GM10248 (cell line): ENCODE results near the gene RANBP2.
"Not testable (repeated sequence)": the region's sequence is repeated elsewhere in the genome, so short reads cannot be mapped to it uniquely, and the experiment has no call there.

Experiments used
- CTCF ChIA-PET: fragments of 300-600 bp; sonication (Branson Sonifier 250); formaldehyde crosslinking; extraction: SDS; loops from one replicate; lab custom pipeline; 2021; ENCODE audit warnings: antibody characterized with exemption; lab: Yijun Ruan, JAX
- POLR2A ChIA-PET: fragments of 350-650 bp; sonication (Branson Sonifier 250); formaldehyde crosslinking; extraction: SDS; loops from one replicate; lab custom pipeline; 2020; ENCODE audit warnings: antibody characterized with exemption; lab: Yijun Ruan, JAX
- DNase-seq: peaks from one replicate; pipeline ENCODE4 v3.0.0; 2012; ENCODE audit errors: extremely low spot score
- TF ChIP-seq, protein P1 (sequence below): IDR thresholded peaks from 2 replicates; pipeline ENCODE4 v1.5.1; 2012; ENCODE audit warnings: mild to moderate bottlenecking, low read depth; ENCODE audit errors: extremely low read depth, missing control alignments, control extremely low read depth

RANBP2 gene

DNA sequence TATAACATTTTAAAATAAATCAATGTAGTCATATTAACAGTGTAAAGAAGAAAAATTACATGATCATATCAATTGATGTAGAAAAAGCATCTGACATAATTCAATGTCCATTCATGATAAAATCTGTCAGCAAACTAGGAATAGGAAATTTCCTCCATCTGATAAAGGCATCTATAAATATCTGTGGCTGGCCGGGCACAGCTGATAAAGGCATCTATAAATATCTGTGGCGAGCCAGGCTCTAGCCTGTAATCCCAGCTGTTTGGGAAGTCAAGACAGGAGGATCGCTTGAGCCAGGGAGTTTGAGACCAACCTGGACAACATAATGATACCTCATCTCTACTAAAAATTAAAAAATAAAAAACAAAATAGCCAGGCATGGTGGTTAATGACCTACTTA, 18.1 kb upstream of the RANBP2 start:
- no peak for DNase-seq
- ChIA-PET CTCF (no interaction called here), POLR2A (no interaction called here)
- TF ChIP-seq, protein P1, sequence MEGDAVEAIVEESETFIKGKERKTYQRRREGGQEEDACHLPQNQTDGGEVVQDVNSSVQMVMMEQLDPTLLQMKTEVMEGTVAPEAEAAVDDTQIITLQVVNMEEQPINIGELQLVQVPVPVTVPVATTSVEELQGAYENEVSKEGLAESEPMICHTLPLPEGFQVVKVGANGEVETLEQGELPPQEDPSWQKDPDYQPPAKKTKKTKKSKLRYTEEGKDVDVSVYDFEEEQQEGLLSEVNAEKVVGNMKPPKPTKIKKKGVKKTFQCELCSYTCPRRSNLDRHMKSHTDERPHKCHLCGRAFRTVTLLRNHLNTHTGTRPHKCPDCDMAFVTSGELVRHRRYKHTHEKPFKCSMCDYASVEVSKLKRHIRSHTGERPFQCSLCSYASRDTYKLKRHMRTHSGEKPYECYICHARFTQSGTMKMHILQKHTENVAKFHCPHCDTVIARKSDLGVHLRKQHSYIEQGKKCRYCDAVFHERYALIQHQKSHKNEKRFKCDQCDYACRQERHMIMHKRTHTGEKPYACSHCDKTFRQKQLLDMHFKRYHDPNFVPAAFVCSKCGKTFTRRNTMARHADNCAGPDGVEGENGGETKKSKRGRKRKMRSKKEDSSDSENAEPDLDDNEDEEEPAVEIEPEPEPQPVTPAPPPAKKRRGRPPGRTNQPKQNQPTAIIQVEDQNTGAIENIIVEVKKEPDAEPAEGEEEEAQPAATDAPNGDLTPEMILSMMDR: no peak

DNA sequence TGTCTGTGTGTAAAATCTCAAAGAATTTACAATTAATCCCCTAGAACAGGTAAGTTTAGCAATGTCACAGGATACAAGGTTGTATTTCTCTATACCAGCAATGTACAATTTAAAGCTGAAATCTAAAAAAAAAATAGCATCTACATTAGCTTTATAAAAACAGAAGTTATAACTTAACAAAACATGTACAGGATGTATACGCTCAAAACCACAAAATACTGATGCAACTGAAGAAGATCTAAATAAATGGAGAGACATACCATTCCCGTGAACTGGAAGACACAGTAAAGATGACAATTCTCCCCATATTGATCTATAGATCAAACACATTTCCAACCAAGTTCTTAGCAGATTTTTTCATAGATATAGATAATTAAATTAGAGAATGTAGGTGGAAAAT, 17.5 kb upstream of the RANBP2 start:
- TF ChIP-seq, protein P1: no peak
- ChIA-PET CTCF (interaction anchor here (0.9 kb wide), 1 partner anchor 9 kb away, joined by 3 read pairs; no protein-coding TSS in a partner anchor), POLR2A (no interaction called here)
- DNase-seq: no peak

DNA sequence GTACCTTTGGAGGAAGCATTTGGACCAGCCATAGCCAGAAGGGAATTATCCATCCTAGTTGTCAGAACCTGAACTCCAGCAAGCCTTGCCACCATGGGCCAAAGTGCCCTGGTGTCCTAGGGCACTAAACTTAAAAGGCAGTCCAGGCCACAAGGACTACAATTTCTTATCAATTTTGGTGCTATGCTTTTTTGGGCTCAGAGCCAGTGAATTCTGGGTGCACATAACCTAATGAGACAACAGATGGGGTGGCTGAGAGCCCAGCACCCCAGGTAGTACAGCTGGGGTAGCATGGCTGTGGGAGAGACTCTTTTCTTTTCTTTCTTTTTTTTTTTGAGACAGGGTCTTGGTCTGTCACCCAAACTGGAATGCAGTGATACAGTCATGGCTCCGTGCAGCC, 14.4 kb upstream of the RANBP2 start:
- ChIA-PET POLR2A (no interaction called here), CTCF (no interaction called here)
- TF ChIP-seq, protein P1: no peak
- no peak for DNase-seq

DNA sequence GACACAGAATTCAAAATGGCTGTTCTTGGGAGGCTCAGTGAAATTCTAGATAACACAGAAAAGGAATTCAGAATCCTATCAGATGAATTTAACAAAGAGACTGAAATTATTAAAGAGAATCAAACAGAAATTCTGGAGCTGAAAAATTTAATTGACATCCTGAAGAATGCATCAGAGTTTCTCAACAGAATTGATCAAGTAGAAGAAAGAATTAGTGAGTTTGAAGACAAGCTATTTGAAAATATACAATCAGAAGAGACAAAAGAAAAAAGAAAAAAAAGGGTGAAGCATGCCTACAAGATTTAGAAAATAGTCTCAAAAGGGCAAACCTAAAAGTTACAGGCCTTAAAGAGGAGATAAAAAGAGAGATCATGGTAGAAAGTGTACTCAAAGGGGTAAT, 12.0 kb upstream of the RANBP2 start:
- DNase-seq: no peak
- POLR2A ChIA-PET: no interaction called here
- CTCF ChIA-PET: no interaction called here
- TF ChIP-seq, protein P1: no peak

DNA sequence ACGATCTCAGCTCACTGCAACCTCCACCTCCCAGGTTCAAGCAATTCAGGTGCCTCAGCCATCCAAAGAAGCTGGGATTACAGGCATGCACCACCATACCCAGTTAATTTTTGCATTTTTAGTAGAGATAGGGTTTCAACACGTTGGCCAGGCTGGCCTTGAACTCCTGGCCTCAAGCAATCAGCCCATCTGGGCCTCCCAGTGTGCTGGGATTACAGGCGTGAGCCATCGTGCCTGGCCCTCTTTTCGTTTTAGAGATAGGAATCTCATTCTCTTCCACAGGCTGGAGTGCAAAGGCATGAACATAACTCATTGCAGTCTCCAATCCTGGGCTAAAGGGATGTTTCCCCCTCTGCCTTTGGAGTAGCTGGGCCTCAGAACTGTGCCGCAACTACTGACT, 2.3 kb upstream of the RANBP2 start:
- DNase-seq, POLR2A ChIA-PET, CTCF ChIA-PET: not testable (repeated sequence)

DNA sequence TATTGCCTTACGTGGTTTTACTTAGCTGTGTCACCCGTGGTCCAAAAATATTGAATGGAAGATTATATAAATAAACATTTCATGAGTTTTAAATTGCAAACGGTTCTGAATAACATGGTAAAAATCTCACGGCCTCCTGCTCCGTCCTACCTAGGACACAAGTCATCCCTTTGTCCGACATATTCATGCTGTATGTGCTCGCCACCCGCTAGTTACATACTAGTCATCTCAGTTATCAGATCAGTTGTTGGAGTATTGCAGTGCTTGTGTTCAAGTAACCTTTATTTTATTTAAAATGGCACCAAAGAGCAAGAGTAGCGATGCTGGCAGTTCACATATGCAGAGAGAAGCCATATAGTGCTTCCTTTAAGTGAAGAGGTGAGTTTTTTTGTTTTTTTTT, 6.8 kb downstream of the RANBP2 start:
- CTCF ChIA-PET, POLR2A ChIA-PET, DNase-seq: not testable (repeated sequence)

DNA sequence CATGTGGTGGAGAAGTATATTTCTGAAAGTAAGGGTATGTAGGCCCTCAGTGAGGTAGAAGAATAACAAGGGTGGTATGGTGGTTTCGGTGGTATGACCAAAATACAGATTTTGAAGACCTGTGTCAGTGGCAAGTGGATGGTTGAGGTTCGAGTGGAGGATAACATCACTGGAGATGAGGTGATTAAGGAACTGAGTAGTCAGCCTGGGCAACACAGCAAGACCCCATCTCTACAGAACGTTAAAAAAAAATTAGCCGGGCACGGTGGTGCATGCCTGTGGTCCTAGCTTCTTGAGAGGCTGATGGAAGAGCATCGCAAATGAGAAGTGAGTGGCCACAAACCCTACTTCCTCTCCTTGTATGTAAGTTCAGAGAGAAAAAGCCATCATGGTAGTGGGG, 15.4 kb downstream of the RANBP2 start:
- CTCF ChIA-PET, POLR2A ChIA-PET, DNase-seq: not testable (repeated sequence)

DNA sequence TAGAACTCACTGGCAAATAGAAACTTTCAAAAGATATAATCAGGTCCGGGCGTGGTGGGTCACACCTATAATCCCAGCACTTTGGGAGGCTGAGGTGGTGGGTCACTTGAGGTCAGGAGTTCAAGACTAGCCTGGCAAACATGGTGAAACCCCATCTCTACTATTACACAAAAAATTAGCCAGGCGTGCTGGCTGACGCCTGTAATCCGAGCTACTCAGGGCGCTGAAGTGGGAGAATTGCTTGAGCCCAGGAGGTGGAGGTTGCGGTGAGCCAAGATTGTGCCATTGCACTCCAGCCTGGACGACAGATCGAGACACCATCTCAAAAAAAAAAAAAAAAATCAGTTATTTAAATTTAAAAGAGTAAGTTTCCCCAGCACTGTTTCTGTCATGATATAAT, 38.7 kb downstream of the RANBP2 start:
- DNase-seq, CTCF ChIA-PET, POLR2A ChIA-PET: not testable (repeated sequence)

DNA sequence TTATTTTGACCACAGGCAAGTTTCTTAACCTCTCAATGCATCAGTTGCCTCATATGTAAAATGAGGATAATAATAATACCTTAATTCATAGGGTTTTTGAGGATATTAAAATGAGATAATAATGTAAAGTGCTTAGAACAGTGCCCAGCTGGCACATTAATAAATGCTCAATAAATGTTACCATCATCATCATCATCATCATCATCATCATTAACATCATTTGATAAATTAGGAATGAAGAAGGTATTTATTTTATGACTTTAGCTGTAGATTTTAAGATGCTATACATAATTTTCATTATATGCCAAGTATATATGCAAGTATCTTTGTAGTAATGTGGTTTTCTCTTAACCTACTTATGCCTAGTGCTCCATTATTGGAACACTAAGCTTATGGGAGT, 43.3 kb downstream of the RANBP2 start:
- DNase-seq, POLR2A ChIA-PET, CTCF ChIA-PET: not testable (repeated sequence)

DNA sequence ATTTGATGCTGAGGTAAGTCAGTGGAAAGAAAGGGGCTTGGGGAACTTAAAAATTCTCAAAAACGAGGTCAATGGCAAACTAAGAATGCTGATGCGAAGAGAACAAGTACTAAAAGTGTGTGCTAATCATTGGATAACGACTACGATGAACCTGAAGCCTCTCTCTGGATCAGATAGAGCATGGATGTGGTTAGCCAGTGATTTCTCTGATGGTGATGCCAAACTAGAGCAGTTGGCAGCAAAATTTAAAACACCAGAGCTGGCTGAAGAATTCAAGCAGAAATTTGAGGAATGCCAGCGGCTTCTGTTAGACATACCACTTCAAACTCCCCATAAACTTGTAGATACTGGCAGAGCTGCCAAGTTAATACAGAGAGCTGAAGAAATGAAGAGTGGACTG, 47.4 kb downstream of the RANBP2 start:
- POLR2A ChIA-PET, DNase-seq, CTCF ChIA-PET: not testable (repeated sequence)

DNA sequence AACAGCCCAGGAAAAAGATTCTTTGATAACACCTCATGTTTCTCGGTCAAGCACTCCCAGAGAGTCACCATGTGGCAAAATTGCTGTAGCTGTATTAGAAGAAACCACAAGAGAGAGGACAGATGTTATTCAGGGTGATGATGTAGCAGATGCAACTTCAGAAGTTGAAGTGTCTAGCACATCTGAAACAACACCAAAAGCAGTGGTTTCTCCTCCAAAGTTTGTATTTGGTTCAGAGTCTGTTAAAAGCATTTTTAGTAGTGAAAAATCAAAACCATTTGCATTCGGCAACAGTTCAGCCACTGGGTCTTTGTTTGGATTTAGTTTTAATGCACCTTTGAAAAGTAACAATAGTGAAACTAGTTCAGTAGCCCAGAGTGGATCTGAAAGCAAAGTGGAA, 48.6 kb downstream of the RANBP2 start:
- DNase-seq, CTCF ChIA-PET, POLR2A ChIA-PET: not testable (repeated sequence)
